Kidney epithelial cell (primary cell): Measurements from ENCODE around the gene FBL. TPM values are rescaled to one million over a fixed set of nuclear protein-coding genes. Genes with fewer than 3 reads are reported as not detected.

Source experiments
- DNase-seq: peaks from one replicate; pipeline ENCODE4 v3.0.0-alpha.2; 2010; ENCODE audit warnings: low read depth
- H3K27me3 ChIP-seq: 2 replicates; pipeline ENCODE4 v1.6.0; 2011; ENCODE audit warnings: low read length; ENCODE audit not compliant: control insufficient read depth, insufficient read depth
- H3K36me3 ChIP-seq: 2 replicates; pipeline ENCODE4 v1.5.1; 2011; ENCODE audit warnings: low read length; ENCODE audit not compliant: control insufficient read depth, insufficient read depth
- H3K4me3 ChIP-seq: 2 replicates; pipeline ENCODE4 v1.5.1; 2011; ENCODE audit warnings: low read depth, mild to moderate bottlenecking, control low read depth, low read length
- total RNA-seq: library from RNA; depleted of rRNA; stranded (reverse); fragments of >200 nt; gene quantifications from 2 replicates; pipeline ENCODE4 v1.2.3, GENCODE V29; 2015
- TF ChIP-seq, protein P1 (sequence below): IDR thresholded peaks from 2 replicates; pipeline ENCODE4 v1.5.1; 2011; ENCODE audit warnings: mild to moderate bottlenecking, moderate library complexity, low read length, control low read depth, inconsistent platforms; ENCODE audit not compliant: insufficient read depth, poor library complexity, severe bottlenecking

Gene FBL
- total RNA-seq, 1 donor from 2014 or later = 224 TPM

DNA sequence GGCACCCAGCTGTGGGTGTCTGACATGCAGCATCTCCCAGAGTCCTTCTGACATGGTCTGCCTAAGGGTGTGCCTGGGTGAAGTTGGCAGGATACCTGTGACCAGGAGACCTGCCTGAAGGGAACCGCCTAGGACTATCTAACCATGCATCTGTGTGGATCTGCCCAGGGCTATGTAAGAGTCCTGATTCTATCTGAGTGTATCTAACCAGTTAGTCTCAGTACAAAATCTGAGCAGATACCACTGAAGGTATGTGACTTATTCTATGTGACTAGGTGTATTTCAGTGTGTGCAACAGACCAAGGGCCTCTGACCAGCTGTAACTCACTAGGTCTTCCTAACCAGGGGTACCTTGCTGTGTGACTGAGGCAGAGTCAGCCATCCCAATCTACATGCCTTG, 28.2 kb upstream of the FBL start:
- DNase-seq = no peak
- H3K4me3 ChIP-seq = no peak overlapping the region
- TF ChIP-seq, protein P1, sequence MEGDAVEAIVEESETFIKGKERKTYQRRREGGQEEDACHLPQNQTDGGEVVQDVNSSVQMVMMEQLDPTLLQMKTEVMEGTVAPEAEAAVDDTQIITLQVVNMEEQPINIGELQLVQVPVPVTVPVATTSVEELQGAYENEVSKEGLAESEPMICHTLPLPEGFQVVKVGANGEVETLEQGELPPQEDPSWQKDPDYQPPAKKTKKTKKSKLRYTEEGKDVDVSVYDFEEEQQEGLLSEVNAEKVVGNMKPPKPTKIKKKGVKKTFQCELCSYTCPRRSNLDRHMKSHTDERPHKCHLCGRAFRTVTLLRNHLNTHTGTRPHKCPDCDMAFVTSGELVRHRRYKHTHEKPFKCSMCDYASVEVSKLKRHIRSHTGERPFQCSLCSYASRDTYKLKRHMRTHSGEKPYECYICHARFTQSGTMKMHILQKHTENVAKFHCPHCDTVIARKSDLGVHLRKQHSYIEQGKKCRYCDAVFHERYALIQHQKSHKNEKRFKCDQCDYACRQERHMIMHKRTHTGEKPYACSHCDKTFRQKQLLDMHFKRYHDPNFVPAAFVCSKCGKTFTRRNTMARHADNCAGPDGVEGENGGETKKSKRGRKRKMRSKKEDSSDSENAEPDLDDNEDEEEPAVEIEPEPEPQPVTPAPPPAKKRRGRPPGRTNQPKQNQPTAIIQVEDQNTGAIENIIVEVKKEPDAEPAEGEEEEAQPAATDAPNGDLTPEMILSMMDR = no peak
- no peaks in the 10 kb centered on the region for H3K27me3 ChIP-seq
- no peaks in the 10 kb centered on the region for H3K36me3 ChIP-seq

DNA sequence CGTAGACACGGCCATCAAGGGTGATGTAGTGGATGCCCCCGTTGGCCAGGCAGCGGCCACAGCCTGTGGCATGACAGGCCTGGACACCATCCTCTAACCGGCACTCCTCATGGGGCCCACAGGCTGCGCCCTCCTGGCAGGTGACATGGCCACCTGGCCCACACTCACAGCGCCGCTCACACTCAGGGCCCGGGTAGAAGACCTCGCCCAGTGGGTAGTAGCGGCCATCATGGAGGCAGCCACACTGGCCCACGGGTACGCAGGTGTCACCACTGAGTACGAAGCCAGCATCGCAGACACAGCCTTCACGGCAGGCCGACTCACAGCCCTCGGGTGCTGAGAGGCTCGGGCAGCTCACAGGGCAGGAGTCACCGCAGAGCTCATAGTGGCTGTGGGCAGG, 27.2 kb upstream of the FBL start:
- DNase-seq = no peak
- no peaks in the 10 kb centered on the region for H3K36me3 ChIP-seq
- no peaks in the 10 kb centered on the region for H3K27me3 ChIP-seq
- TF ChIP-seq, protein P1 = no peak
- H3K4me3 ChIP-seq = no peak overlapping the region

DNA sequence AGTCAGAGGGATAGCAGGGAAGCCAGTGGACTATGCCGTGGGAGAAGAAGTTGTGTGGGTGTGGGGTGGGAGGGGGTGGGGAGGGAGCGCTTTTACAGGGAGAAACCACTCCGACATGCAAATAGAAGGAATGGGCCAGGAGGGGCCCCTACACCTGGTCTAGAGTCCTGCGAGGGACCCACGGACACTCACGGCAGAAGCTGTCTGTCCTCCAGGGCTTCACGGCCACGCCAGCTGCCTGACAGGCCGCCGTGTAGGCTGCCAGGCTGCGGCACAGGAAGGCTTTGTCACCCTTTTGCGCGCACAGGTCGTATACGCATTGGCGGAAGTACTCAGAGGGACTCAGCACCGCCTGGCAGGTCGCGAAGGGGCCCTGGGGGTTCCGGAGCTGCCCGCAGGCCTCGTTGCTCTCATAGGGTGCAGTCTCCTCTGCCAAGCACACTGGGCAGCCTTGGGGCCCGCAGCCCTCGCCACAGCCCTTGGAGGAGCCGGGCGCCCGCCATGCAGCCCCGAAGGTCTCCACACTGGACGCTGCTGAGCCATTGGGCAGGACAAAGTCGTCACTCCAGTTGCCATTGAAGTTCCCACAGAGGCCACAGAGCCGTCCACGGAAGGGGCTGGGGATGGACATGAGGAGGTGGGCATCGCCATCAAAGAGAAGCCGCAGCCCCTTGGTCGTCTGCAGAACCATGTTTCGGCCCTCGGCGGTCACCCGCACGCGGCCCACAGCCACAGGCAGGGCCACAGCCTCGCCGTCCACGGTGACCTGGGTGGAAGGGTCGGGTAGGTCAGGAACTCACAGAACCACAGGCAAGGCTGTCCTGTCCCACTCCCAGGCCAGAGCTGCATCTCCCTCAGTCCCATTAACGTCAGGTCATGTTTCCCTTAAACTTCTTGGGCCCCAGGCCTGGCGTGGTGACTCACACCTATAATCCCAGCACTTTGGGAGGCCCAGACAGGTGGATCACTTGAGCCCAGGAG, 26.0 kb upstream of the FBL start:
- Histone ChIP-seq H3K36me3 (no peaks in the 10 kb centered on the region), H3K27me3 (no peaks in the 10 kb centered on the region), H3K4me3 (no peak overlapping the region)
- TF ChIP-seq, protein P1 = no peak
- no peak for DNase-seq

DNA sequence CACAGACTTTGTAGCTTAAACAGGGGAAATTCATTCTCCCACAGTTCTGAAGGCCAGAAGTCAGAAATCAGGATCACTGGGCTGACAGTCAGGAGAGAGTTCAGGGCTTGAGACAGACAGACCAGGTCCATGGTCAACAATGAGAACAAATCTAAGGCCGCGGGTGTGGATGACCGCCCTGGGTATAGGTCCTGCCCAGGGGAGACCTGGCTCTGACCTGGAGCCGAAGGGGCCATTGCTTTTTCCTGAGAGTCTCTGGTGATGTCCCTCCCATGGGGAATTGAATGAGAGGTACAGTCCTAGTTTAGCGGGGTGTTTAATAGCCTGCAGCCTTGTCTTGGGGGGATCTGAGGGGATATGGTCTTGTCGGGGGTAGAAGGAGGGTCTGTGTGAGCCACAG, 25.2 kb upstream of the FBL start:
- Histone ChIP-seq H3K36me3 (no peaks in the 10 kb centered on the region), H3K4me3 (no peak overlapping the region), H3K27me3 (no peaks in the 10 kb centered on the region)
- TF ChIP-seq, protein P1 = no peak
- DNase-seq = no peak

DNA sequence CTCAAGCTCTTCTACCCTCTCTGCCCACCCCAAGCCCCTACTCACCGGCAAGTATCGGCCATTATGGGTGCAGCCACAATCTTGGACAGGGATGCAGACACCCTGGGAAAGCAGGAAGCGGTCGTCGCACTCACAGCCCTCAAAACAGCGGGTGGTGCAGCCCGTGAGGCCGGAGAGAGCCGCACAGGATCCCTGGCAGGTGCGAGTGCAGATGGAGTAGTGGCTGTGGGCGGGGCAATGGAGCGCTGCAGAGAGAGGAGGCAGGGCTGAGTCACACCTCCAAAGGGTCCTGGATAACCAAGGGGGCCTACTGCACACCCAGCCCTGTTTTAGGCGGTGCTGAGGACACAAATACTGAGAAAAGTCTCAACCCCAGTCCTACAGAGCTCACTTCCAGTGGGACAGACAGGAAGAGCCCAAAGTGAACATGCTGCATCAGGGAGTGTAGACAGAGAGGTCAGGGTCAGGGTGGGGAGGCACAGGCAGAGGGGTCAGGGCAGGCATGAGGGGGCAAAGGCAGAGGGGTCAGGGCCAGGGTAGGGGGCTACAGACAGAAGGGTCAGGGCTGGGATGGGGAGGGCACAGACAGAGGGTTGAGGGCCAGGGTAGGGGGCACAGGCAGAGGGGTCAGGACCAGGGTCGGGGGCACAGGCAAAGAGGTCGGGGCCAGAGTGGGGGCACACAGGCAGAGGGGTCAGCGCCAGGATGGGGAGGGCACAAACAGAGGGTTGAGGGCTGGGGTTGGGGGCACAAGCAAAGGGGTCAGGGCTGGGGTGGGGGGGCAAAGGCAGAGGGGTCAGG, 24.2 kb upstream of the FBL start:
- no peaks in the 10 kb centered on the region for H3K36me3 ChIP-seq
- no peak overlapping the region for H3K4me3 ChIP-seq
- H3K27me3 ChIP-seq = no peaks in the 10 kb centered on the region
- no peak for DNase-seq
- TF ChIP-seq, protein P1 = no peak
